Astrocyte of the cerebellum (primary cell): ENCODE measurements around the gene SMIM13.
"Not testable (repeated sequence)": the region's sequence is repeated elsewhere in the genome, so short reads cannot be mapped to it uniquely, and the experiment has no call there.

Experiments used
- DNase-seq: peaks from one replicate; pipeline ENCODE4 v3.0.0-alpha.2; 2011; ENCODE audit warnings: low read depth
- H3K4me3 ChIP-seq: 2 replicates; pipeline ENCODE4 v1.5.1; 2011; ENCODE audit warnings: mild to moderate bottlenecking, low read depth, low read length, moderate library complexity
- in situ Hi-C: cut with HindIII; loops from 2 replicates; pipeline ENCODE4 v1.10.0; 2017; ENCODE audit warnings: low sequenced_read_pairs
- TF ChIP-seq, protein P1 (sequence below): IDR thresholded peaks from 2 replicates; pipeline ENCODE4 v1.5.1; 2012; ENCODE audit warnings: low read length, low read depth, moderate library complexity, mild to moderate bottlenecking; ENCODE audit errors: missing control alignments

SMIM13 gene

DNA sequence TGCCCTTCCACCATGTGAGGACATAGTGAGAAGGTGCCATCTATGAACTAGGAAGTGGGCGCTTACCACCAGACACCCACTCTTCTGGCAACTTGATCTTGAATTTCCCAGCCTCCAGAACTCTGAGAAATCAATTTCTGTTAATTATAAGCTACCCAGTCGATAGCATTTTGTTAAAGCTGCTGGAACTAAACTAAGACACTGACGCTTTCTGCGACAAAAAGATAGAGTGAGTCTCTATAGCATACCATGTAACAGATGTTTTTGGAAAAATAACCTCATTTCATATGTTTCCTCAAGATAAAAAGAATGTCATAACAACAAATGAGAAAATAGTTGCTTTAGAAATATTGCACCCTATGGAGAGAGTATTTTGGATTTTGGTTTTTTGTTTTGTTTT is 15.4 kb upstream of the SMIM13 start:
- TF ChIP-seq, protein P1, sequence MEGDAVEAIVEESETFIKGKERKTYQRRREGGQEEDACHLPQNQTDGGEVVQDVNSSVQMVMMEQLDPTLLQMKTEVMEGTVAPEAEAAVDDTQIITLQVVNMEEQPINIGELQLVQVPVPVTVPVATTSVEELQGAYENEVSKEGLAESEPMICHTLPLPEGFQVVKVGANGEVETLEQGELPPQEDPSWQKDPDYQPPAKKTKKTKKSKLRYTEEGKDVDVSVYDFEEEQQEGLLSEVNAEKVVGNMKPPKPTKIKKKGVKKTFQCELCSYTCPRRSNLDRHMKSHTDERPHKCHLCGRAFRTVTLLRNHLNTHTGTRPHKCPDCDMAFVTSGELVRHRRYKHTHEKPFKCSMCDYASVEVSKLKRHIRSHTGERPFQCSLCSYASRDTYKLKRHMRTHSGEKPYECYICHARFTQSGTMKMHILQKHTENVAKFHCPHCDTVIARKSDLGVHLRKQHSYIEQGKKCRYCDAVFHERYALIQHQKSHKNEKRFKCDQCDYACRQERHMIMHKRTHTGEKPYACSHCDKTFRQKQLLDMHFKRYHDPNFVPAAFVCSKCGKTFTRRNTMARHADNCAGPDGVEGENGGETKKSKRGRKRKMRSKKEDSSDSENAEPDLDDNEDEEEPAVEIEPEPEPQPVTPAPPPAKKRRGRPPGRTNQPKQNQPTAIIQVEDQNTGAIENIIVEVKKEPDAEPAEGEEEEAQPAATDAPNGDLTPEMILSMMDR = no peak
- no peak for DNase-seq
- H3K4me3 ChIP-seq = no peak overlapping the region
- in situ Hi-C loops = loop anchor here (10.0 kb wide), 1 partner anchor 123 kb away; no protein-coding TSS in a partner anchor

DNA sequence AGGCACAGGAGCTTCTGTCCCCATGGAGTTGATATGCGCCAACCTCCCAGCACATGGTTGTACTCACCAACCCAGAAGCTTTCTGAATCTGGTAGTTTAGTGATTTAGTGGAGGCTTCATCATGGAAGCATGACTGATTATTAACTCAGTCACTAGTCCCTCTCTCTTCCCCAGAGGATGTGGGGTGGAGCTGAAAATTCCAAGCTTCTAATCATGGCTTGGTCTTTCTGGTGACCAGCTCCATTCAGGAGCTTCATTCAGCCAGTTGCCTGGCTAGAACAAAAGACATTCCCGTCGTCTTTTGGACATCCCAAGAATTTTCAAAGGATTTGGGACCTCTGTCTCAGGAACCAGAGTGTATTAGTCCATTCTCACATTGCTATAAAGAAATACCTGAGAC is 13.3 kb upstream of the SMIM13 start:
- TF ChIP-seq, protein P1 = no peak
- DNase-seq = no peak
- in situ Hi-C loops = no loop called here
- no peak overlapping the region for H3K4me3 ChIP-seq

DNA sequence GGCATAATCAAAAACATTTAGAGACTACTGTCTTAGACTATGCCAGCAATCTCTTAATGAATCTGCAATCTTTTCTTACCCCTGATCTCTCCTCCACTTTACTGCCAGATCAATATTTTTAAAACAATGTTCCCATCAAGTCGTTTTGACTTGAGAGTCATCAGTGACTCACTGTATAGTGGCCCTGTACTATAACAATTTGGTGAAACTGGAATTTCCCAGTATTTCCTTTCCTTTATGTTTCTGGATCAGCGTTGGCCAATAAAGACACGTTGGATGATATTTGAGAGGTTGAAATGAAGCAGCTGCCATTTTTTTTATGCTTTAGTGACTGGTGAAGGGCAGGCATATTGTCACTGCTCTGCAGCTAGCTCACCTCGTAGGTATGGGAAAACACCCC is 10.1 kb upstream of the SMIM13 start:
- TF ChIP-seq, protein P1 = no peak
- no peak for DNase-seq
- H3K4me3 ChIP-seq = no peak overlapping the region
- in situ Hi-C loops = no loop called here

DNA sequence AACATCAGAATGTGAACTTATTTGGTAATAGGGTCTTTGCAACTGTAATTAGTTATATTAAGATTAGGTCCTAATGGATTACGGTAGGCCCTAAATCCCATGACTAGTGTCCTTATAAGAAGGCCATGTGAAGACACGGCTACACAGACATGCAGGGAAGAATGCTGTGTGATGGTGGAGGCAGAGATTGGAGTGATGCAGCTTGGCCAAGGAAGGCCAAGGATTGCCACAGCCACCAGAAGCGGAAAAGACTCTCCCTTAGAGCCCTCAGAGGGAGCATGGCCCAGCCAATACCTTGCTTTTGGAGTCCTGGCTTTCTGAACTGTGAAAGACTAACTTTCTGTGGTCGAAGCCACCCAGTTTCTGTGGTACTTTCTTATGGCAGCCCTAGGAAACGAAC is 9.7 kb upstream of the SMIM13 start:
- no peak overlapping the region for H3K4me3 ChIP-seq
- TF ChIP-seq, protein P1 = no peak
- DNase-seq = no peak
- in situ Hi-C loops = no loop called here

DNA sequence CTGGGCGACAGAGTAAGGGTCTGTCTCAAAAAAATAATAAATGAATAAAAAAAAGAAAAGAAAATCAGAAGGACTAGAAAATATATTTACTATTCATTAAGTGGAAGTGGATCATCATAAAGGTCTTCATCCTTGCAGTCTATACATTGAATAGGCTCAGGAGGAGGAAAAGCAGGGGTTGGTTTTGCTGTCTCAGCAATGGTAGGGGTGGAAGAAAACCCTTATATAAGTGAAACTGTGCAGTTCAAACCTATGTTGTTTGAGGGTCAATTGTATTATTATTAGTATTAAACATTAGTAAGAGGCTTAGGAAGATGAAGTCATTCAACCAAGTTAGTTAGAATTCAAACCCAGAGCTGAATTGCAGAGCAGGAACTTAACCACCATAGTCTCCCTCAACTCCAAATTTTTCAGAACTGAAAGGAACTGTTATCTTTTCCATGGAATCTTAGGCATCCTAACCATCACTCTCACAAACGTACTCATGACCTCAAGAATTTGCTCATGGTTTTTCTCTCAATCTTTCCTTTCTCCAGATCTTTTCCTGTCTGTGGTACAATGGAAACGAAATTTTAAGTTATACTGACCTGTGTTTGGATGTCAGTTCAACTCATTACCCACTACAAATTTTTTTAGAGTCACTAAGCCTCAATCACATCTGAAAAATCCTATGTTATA is 7.7 kb upstream of the SMIM13 start:
- TF ChIP-seq, protein P1 = no peak
- in situ Hi-C loops = no loop called here
- DNase-seq = peak; percentile 55
- no peak overlapping the region for H3K4me3 ChIP-seq

DNA sequence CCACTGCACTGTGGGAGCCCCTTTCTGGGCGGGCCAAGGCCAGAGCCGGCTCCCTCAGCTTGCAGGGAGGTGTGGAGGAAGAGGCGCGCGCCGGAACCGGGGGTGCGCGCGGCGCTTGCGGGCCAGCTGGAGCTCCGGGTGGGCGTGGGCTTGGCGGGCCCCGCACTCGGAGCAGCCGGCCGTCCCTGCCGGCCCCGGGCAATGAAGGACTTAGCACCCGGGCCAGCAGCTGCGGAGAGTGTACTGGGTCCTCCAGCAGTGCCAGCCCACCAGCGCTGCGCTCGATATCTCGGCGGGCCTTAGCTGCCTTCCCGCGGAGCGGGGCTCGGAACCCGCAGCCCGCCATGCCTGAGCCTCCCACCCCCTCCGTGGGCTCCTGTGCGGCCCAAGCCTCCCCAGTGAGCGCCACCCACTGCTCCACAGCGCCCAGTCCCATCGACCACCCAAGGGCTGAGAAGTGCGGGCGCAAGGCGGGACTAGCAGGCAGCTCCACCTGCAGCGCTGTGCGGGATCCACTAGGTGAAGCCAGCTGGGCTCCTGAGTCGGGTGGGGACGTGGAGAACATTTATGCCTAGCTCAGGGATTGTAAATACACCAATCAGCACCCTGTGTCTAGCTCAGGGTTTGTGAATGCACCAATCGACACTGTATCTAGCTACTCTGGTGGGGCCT is 6.4 kb upstream of the SMIM13 start:
- H3K4me3 ChIP-seq, DNase-seq, in situ Hi-C loops: not testable (repeated sequence)

DNA sequence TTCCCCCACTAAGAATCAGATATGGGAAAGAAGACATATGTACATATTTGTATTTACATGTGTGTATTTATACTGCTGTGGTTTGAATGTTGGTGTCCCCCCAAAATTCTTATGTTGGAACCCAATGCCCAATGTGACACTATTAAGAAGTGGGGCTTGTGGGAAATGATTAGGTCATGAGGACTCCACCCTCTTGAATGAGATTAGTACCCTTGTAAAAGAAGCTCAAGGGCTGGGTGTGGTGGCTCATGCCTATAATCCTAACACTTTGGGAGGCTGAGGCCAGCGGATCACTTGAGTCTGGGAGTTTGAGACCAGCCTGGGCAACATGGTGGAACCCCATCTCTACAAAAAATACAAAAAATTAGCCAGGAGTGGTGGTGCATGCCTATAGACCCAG is 3.9 kb upstream of the SMIM13 start:
- DNase-seq = no peak
- in situ Hi-C loops = no loop called here
- TF ChIP-seq, protein P1 = no peak
- H3K4me3 ChIP-seq = no peak overlapping the region

DNA sequence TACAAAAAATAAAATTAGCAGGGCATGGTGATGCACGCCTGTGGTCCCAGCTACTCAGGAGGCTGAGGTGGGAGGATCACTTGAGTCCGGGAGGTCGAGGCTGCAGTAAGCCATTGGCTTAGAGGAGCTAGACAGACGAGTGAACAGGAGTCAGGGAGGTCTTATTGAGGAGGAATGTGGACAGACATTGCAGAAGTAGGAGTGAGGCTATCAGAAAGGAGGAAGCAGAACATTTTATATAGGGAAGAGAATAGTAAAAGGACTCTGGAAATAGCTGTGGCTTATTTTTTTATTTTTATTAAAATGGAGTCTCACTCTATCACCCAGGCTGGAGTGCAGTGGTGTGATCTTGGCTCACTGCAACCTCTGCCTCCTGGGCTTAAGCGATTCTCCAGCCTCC is 2.5 kb upstream of the SMIM13 start:
- DNase-seq, in situ Hi-C loops, H3K4me3 ChIP-seq: not testable (repeated sequence)
